H9 (cell line): Measurements from ENCODE around the gene TMEM269. TPM values are rescaled to one million over a fixed set of nuclear protein-coding genes. Genes with fewer than 3 reads are reported as not detected.

ENCODE experiments used
- DNase-seq: peaks from one replicate; pipeline ENCODE4 v3.0.0-alpha.2; 2017
- H2AFZ ChIP-seq: one replicate; pipeline ENCODE4 v1.6.1; 2013; ENCODE audit warnings: mild to moderate bottlenecking, low read length, control low read depth, moderate library complexity
- H2AK5ac ChIP-seq: 2 replicates; pipeline ENCODE4 v1.6.1; 2013; ENCODE audit warnings: low read length, control low read depth, mixed read lengths; ENCODE audit not compliant: insufficient read length
- H2BK120ac ChIP-seq: one replicate; pipeline ENCODE4 v1.6.1; 2013; ENCODE audit warnings: low read depth, mild to moderate bottlenecking, low read length, control low read depth, inconsistent platforms; ENCODE audit not compliant: poor library complexity, severe bottlenecking
- H2BK12ac ChIP-seq: 2 replicates; pipeline ENCODE4 v1.6.1; 2013; ENCODE audit warnings: low read length, control low read depth, mixed read lengths, low read depth; ENCODE audit not compliant: insufficient read length
- H2BK15ac ChIP-seq: 2 replicates; pipeline ENCODE4 v1.6.1; 2013; ENCODE audit warnings: low read depth, low read length, control low read depth
- H2BK20ac ChIP-seq: one replicate; pipeline ENCODE4 v1.6.1; 2013; ENCODE audit warnings: low read depth, mild to moderate bottlenecking, low read length, control low read depth, inconsistent platforms; ENCODE audit not compliant: poor library complexity, severe bottlenecking
- H2BK5ac ChIP-seq: 2 replicates; pipeline ENCODE4 v1.6.1; 2013; ENCODE audit warnings: low read length, control low read depth, mixed read lengths; ENCODE audit not compliant: insufficient read length
- H3K14ac ChIP-seq: 2 replicates; pipeline ENCODE4 v1.6.1; 2013; ENCODE audit warnings: low read length, control low read depth; ENCODE audit not compliant: insufficient read depth
- H3K18ac ChIP-seq: 2 replicates; pipeline ENCODE4 v1.6.1; 2013; ENCODE audit warnings: low read depth, mild to moderate bottlenecking, mixed read lengths, low read length, control low read depth; ENCODE audit not compliant: insufficient read length
- H3K23ac ChIP-seq: 2 replicates; pipeline ENCODE4 v1.6.1; 2013; ENCODE audit warnings: low read length, control low read depth, mixed read lengths, low read depth; ENCODE audit not compliant: insufficient read length
- H3K23me2 ChIP-seq: 2 replicates; pipeline ENCODE4 v1.6.1; 2013; ENCODE audit warnings: low read depth, mild to moderate bottlenecking, mixed read lengths, low read length, control low read depth; ENCODE audit not compliant: insufficient read length, poor library complexity, severe bottlenecking
- H3K27ac ChIP-seq: 2 replicates; pipeline ENCODE4 v1.5.1; 2013; ENCODE audit warnings: low read length, control low read depth, mixed read lengths, low read depth; ENCODE audit not compliant: insufficient read length
- H3K27me3 ChIP-seq: 2 replicates; pipeline ENCODE4 v1.6.1; 2013; ENCODE audit warnings: low read length, control low read depth, inconsistent platforms; ENCODE audit not compliant: insufficient read depth
- H3K4ac ChIP-seq: 2 replicates; pipeline ENCODE4 v1.6.1; 2013; ENCODE audit warnings: low read depth, mild to moderate bottlenecking, control low read depth, inconsistent platforms, low read length, moderate library complexity
- H3K4me1 ChIP-seq: 2 replicates; pipeline ENCODE4 v1.6.1; 2013; ENCODE audit warnings: low read length, control low read depth, inconsistent platforms; ENCODE audit not compliant: insufficient read depth
- H3K4me2 ChIP-seq: 2 replicates; pipeline ENCODE4 v1.6.1; 2013; ENCODE audit warnings: low read length, control low read depth, mixed read lengths; ENCODE audit not compliant: insufficient read length, insufficient read depth
- H3K56ac ChIP-seq: 2 replicates; pipeline ENCODE4 v1.6.1; 2013; ENCODE audit warnings: low read depth, mild to moderate bottlenecking, mixed read lengths, low read length, control low read depth; ENCODE audit not compliant: insufficient read length
- H3K79me1 ChIP-seq: 2 replicates; pipeline ENCODE4 v1.6.1; 2013; ENCODE audit warnings: low read depth, mild to moderate bottlenecking, moderate library complexity, low read length, control low read depth, inconsistent platforms; ENCODE audit not compliant: insufficient read depth, poor library complexity, severe bottlenecking
- H3K79me2 ChIP-seq: 2 replicates; pipeline ENCODE4 v1.6.1; 2013; ENCODE audit warnings: low read length, control low read depth, inconsistent platforms; ENCODE audit not compliant: insufficient read depth
- H3K9ac ChIP-seq: 2 replicates; pipeline ENCODE4 v1.6.1; 2013; ENCODE audit warnings: low read length, control low read depth, mixed read lengths; ENCODE audit not compliant: insufficient read length; ENCODE audit errors: extremely low read depth
- H3K9me3 ChIP-seq: one replicate; pipeline ENCODE4 v1.6.1; 2013; ENCODE audit warnings: low read depth, low read length, inconsistent platforms; ENCODE audit not compliant: control insufficient read depth
- H3T11ph ChIP-seq: one replicate; pipeline ENCODE4 v1.6.1; 2013; ENCODE audit warnings: mild to moderate bottlenecking, low read length, control low read depth, inconsistent platforms
- H4K20me1 ChIP-seq: one replicate; pipeline ENCODE4 v1.6.1; 2013; ENCODE audit not compliant: control insufficient read depth, insufficient read length, insufficient read depth
- H4K5ac ChIP-seq: 2 replicates; pipeline ENCODE4 v1.6.1; 2013; ENCODE audit warnings: low read depth, mild to moderate bottlenecking, mixed read lengths, low read length, control low read depth; ENCODE audit not compliant: insufficient read length
- H4K8ac ChIP-seq: replicated peaks from 2 replicates; pipeline ENCODE4 v1.6.1; 2013; ENCODE audit warnings: low read length, control low read depth, mixed read lengths, low read depth; ENCODE audit not compliant: insufficient read length
- H4K91ac ChIP-seq: 2 replicates; pipeline ENCODE4 v1.6.1; 2013; ENCODE audit warnings: low read depth, mild to moderate bottlenecking, moderate library complexity, mixed read lengths, low read length, control low read depth; ENCODE audit not compliant: insufficient read length
- H3K27ac Mint-ChIP-seq, 3 experiments: 2 replicates in 2 of 3; 3 replicates in 1 of 3; pipeline ENCODE4 v1.8.0; 2020 to 2021; ENCODE audit warnings: mixed read lengths in 3 of 3, mild to moderate bottlenecking in 1 of 3, moderate library complexity in 1 of 3
- H3K27me3 Mint-ChIP-seq: 2 replicates; pipeline ENCODE4 v1.8.0; 2021; ENCODE audit warnings: low read depth, mild to moderate bottlenecking, moderate library complexity, mixed read lengths
- H3K36me3 Mint-ChIP-seq, 3 experiments: 2 replicates in 2 of 3; 3 replicates in 1 of 3; pipeline ENCODE4 v1.8.0; 2020 to 2021; ENCODE audit warnings: low read depth in 3 of 3, mixed read lengths in 3 of 3; ENCODE audit not compliant: insufficient read depth in 1 of 3
- H3K4me1 Mint-ChIP-seq, 2 experiments: 2 replicates each; pipeline ENCODE4 v1.8.0; 2020; ENCODE audit warnings: mixed read lengths in 2 of 2
- H3K4me3 Mint-ChIP-seq, 2 experiments: 2 replicates in 1 of 2; 3 replicates in 1 of 2; pipeline ENCODE4 v1.8.0; 2020 to 2021; ENCODE audit warnings: mild to moderate bottlenecking in 2 of 2, mixed read lengths in 2 of 2, moderate library complexity in 1 of 2
- H3K9me3 Mint-ChIP-seq, 2 experiments: 2 replicates in 1 of 2; 3 replicates in 1 of 2; pipeline ENCODE4 v1.8.0; 2020; ENCODE audit warnings: mild to moderate bottlenecking in 2 of 2, mixed read lengths in 2 of 2, moderate library complexity in 1 of 2
- WGBS: extraction: QIAGEN DNeasy Blood & Tissue Kit; methylation state at CpG from one replicate; pipeline ENCODE4 v1.1.7; 2013; ENCODE audit warnings: missing lambda C conversion rate, low lambda C conversion rate, mixed read lengths; ENCODE audit not compliant: insufficient read length; ENCODE audit errors: extremely low coverage; 5-methylcytosine and 5-hydroxymethylcytosine counted together
- total RNA-seq: library from RNA; stranded (reverse); gene quantifications from 2 replicates; pipeline ENCODE4 v1.2.1, GENCODE V29; 2021
- TF ChIP-seq, protein P1 (sequence below): fragments of 200-600 bp; sonication (generic); conservative IDR thresholded peaks from 3 replicates; pipeline ENCODE4 v1.8.0; 2021; ENCODE audit warnings: antibody characterized with exemption, mild to moderate bottlenecking

Gene TMEM269
- total RNA-seq, 1 experiment from 2014 or later: 0.17 TPM

- no peak overlapping the region for H3K23ac ChIP-seq
- H4K5ac ChIP-seq: no peak overlapping the region
- H4K20me1 ChIP-seq: no peaks in the 10 kb centered on the region
- no peaks in the 10 kb centered on the region for H3K79me1 ChIP-seq
- H2BK15ac ChIP-seq: no peak overlapping the region
- no peaks in the 10 kb centered on the region for H3K27me3 ChIP-seq
- no peaks in the 10 kb centered on the region for H3K4me1 ChIP-seq
- H3K4ac ChIP-seq: no peak overlapping the region
- no peak overlapping the region for H2AK5ac ChIP-seq
- peaks cover 7% of the 10 kb centered on the region for H3K23me2 ChIP-seq
- no peak overlapping the region for H2BK5ac ChIP-seq
- no peak overlapping the region for H3T11ph ChIP-seq
- WGBS: no CpG with 5 or more reads among the region's 2 CpGs
- Mint-ChIP-seq H3K27ac (no peak overlapping the region), H3K4me3 (no peak overlapping the region; a peak in 2 of 5 replicates), H3K36me3 (peaks cover 8 to 26% (median 14%) of the 10 kb centered on the region in 3 experiments), H3K27me3 (no peaks in the 10 kb centered on the region), H3K4me1 (peaks cover 8 to 9% of the 10 kb centered on the region in 2 experiments), H3K9me3 (no peaks in the 10 kb centered on the region)
- H4K8ac ChIP-seq: no peak overlapping the region
- no peak overlapping the region for H3K56ac ChIP-seq
- H2BK120ac ChIP-seq: no peak overlapping the region
- no peak overlapping the region for H3K27ac ChIP-seq
- H2BK20ac ChIP-seq: no peak overlapping the region
- H2BK12ac ChIP-seq: no peak overlapping the region
- H2AFZ ChIP-seq: no peak overlapping the region
- 0 out of 2 replicates have a peak, but pooled peaks cover 3% of the 10 kb centered on the region for H3K79me2 ChIP-seq
- peak overlapping the region; percentile 91 for H3K4me2 ChIP-seq
- H3K9ac ChIP-seq: no peak overlapping the region
- DNase-seq: no peak
- TF ChIP-seq, protein P1, sequence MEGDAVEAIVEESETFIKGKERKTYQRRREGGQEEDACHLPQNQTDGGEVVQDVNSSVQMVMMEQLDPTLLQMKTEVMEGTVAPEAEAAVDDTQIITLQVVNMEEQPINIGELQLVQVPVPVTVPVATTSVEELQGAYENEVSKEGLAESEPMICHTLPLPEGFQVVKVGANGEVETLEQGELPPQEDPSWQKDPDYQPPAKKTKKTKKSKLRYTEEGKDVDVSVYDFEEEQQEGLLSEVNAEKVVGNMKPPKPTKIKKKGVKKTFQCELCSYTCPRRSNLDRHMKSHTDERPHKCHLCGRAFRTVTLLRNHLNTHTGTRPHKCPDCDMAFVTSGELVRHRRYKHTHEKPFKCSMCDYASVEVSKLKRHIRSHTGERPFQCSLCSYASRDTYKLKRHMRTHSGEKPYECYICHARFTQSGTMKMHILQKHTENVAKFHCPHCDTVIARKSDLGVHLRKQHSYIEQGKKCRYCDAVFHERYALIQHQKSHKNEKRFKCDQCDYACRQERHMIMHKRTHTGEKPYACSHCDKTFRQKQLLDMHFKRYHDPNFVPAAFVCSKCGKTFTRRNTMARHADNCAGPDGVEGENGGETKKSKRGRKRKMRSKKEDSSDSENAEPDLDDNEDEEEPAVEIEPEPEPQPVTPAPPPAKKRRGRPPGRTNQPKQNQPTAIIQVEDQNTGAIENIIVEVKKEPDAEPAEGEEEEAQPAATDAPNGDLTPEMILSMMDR: no peak
- no peak overlapping the region for H3K18ac ChIP-seq
- H3K14ac ChIP-seq: no peak overlapping the region
- H4K91ac ChIP-seq: no peak overlapping the region
- no peaks in the 10 kb centered on the region for H3K9me3 ChIP-seq
Measured at GRCh38 chr1:42768172-42768571, 16.6 kb upstream of the TMEM269 start.
